Measurements from ENCODE around the gene ZNF57. TPM values are rescaled to one million over a fixed set of nuclear protein-coding genes. Genes with fewer than 3 reads are reported as not detected.

ZNF57 gene
- total and polyA plus RNA-seq, 2 experiments from 2014 or later, result 6.4 to 10.8 TPM

GRCh38 chr19:2942928-2943640 lies 42.4 kb downstream of the ZNF57 start:
- no peaks in the 10 kb centered on the region for H3K4me1 ChIP-seq (ENCODE audit: insufficient read depth)
- no peaks in the 10 kb centered on the region for H3K36me3 ChIP-seq (ENCODE audit: insufficient read depth)
- Mint-ChIP-seq H3K4me3 (peak overlapping the region; percentile 34; the same call in 2 of the 3 replicates), H3K27me3 (ENCODE audit: insufficient read depth, low read depth, poor library complexity) (peaks cover 16% of the 10 kb centered on the region), H3K9me3 (peaks cover 17% of the 10 kb centered on the region), H3K4me1 (no peaks in the 10 kb centered on the region), H3K36me3 (ENCODE audit: low read depth) (peaks cover 16% of the 10 kb centered on the region; the same call in 2 of the 3 replicates), H3K27ac (no peak overlapping the region)
- no peaks in the 10 kb centered on the region for H3K27me3 ChIP-seq (ENCODE audit: insufficient read depth)
- DNase-seq (ENCODE audit: low spot score) (no peak), ATAC-seq (no peak)
- H4K20me1 ChIP-seq (replicated peaks; ENCODE audit: insufficient read depth), result no peaks in the 10 kb centered on the region; the same call in 1 of the 2 replicates
- H3F3A ChIP-seq (replicated peaks; ENCODE audit: low read depth), result 0 out of 2 replicates have a peak, but pooled peaks cover 8% of the 10 kb centered on the region
- no peak overlapping the region for H2AFZ ChIP-seq
- TF ChIP-seq EZH2 (IDR thresholded peaks at IDR 0.05; ENCODE audit: low read depth, unreplicated experiment) (no peak), ZNF114 (CRISPR knock-in tag; IDR thresholded peaks at IDR 0.05) (no peak), CTCF (conservative IDR thresholded peaks at IDR 0.05; ENCODE audit: low read depth in 2 of 2) (no peak), POLR2AphosphoS5 (IDR thresholded peaks at IDR 0.05; ENCODE audit: low read depth) (no peak), CREB1 (CRISPR knock-in tag; IDR thresholded peaks at IDR 0.05; ENCODE audit: low read depth) (no peak), EZH2phosphoT487 (IDR thresholded peaks at IDR 0.05; ENCODE audit: unreplicated experiment) (no peak), ZNF462 (CRISPR knock-in tag; IDR thresholded peaks at IDR 0.05) (no peak), ETS1 (IDR thresholded peaks at IDR 0.05) (no peak), STAT1 (IDR thresholded peaks at IDR 0.05; ENCODE audit: unreplicated experiment) (no peak), NANOG (IDR thresholded peaks at IDR 0.05; ENCODE audit: borderline replicate concordance) (no peak), ZNF331 (CRISPR knock-in tag; IDR thresholded peaks at IDR 0.05; ENCODE audit: low read depth) (no peak)
- H3K27ac ChIP-seq (ENCODE audit: low read depth), result no peak overlapping the region
- no peaks in the 10 kb centered on the region for H3K9me2 ChIP-seq (ENCODE audit: insufficient read depth)
- H3K4me3 ChIP-seq, result no peak overlapping the region
- H3K4me2 ChIP-seq, result no peak overlapping the region
- H3K79me2 ChIP-seq (replicated peaks; ENCODE audit: insufficient read depth), result no peaks in the 10 kb centered on the region
